ENCODE measurements around the gene SLC6A5.
"Not testable (repeated sequence)": the region's sequence is repeated elsewhere in the genome, so short reads cannot be mapped to it uniquely, and the experiment has no call there.

SLC6A5 gene

GRCh38 chr11:20599221-20600019 is at the start of gene SLC6A5:
TSS of gene SLC6A5 (plus strand) at chr11:20599608. CDS start at chr11:20599673, 65 bp downstream.
- DNase-seq (ENCODE audit: low read depth in 4 of 4, low spot score in 1 of 4): peak in 1 of 4 experiments; percentile 5

GRCh38 chr11:20551096-20551495 is 48.3 kb upstream of the SLC6A5 start:
- DNase-seq (ENCODE audit: low read depth in 4 of 4, low spot score in 1 of 4): no peak

GRCh38 chr11:20555783-20556182 is 43.6 kb upstream of the SLC6A5 start:
- no peak for DNase-seq (ENCODE audit: low read depth in 4 of 4, low spot score in 1 of 4)

GRCh38 chr11:20556396-20556795 is 43.0 kb upstream of the SLC6A5 start:
- DNase-seq (ENCODE audit: low read depth in 4 of 4, low spot score in 1 of 4): not testable (repeated sequence)

DNA sequence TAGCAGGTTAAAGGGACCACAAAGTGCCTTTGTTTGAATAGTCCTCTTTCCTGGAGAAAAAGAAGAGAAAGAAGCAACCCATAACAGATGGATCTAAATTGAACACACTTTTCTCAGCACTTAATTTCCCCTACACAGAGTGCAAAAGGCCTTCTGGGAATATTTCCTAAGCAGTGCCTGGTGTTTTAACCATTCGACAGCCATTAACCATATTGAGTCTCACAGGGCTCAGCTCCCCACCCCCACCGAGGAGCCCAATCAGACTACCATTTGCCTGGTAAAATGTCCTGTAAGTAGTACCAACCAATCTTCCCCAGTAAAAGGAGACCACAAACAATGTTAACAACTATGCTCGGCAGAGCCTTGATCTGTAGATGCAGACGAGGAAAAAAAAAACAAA is 40.7 kb upstream of the SLC6A5 start:
- DNase-seq (ENCODE audit: low read depth in 4 of 4, low spot score in 1 of 4): no peak

DNA sequence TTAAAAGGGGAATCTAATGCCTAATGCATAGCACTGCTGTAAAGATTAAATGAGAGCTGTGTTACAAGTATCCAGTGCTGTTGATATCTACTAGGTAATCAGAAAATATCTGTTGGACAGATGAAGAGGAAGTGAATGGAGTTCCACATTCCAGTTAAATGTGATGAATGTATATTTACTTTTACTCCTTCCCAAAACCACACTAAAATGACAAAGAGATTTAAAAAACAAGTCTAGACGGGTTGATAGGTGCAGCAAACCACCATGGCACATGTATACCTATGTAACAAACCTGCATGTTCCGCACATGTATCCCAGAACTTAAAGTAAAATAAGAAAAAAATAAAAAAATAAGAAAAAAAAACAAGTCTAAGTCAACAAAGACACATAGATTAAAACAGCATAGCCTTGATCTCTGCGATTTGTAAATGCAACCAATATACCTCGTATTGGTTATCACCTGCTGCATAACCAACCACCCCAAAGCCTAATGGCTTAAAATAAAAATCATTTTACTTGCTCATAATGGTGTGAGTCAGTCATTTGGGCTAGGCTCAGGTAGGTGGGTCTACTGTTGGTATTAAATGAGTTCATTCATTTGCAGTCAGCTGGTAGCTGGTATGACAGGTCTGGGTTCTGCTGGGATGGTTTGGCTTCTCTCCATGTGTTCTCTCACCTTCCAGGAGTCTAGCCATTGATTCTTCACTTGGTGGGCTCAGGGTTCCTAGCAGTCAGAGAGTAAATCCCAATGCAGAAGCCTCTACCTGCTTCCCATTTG is 39.7 kb upstream of the SLC6A5 start:
- no peak for DNase-seq (ENCODE audit: low read depth in 4 of 4, low spot score in 1 of 4)

DNA sequence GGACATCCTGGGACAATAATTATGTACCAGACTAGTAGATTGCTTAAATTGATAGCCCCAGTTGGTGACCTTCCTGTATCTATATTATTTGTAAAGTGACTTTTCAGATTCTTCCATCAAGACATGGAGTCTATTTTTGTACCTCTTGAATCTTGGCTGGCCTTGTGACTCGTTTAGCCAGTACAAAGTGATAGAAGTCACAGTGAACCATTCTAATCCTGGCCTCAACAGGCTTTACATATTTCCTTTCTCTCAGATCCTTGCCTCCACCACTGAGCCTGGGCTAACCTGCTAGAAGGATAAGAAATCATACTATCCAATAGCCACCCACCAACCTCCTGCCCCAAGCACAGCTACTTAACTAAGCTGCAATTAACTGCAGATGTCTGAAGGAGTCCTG is 37.5 kb upstream of the SLC6A5 start:
- no peak for DNase-seq (ENCODE audit: low read depth in 4 of 4, low spot score in 1 of 4)

GRCh38 chr11:20563866-20564265 is 35.5 kb upstream of the SLC6A5 start:
- DNase-seq (ENCODE audit: low read depth in 4 of 4, low spot score in 1 of 4): no peak

- DNase-seq (ENCODE audit: low read depth in 4 of 4, low spot score in 1 of 4): no peak
These were observed 34.4 kb upstream of the SLC6A5 start for GRCh38 chr11:20564846-20565635.

DNA sequence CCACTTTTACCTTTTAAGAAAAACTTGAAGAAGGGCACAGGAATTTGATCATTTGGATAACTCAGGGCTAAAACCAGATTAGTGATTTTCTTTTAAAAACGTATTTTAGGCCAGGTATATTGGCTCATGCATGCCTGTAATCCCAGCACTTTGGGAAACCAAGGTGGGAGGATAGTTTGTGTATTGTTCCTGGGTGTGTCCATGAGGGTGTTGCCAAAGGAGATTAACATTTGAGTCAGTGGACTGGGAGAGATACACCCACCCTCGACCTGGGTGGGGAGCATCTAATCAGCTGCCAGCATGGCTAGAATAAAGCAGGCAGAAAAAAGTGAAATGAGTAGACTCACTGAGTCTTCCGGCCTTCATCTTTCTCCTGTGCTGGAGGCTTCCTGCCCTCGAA is 33.3 kb upstream of the SLC6A5 start:
- not testable (repeated sequence) for DNase-seq (ENCODE audit: low read depth in 4 of 4, low spot score in 1 of 4)

GRCh38 chr11:20566591-20567434 is 32.6 kb upstream of the SLC6A5 start:
- DNase-seq (ENCODE audit: low read depth in 4 of 4, low spot score in 1 of 4): no peak

DNA sequence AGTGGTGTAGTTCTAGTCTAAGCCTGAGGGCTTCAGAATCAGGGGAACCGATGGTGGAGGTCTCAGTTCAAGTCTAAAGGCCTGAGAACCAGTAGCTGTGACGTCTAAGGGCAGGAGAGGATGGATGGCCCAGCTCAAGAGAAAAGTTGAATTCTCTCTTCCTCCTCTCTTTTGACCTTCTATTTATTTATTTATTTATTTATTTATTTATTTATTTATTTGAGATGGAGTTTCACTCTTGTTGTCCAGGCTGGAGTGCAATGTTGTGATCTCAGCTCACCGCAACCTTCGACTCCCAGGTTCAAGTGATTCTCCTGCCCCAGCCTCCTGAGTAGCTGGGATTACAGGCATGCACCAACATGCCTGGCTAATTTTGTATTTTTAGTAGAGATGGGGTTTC is 19.7 kb upstream of the SLC6A5 start:
- not testable (repeated sequence) for DNase-seq (ENCODE audit: low read depth in 4 of 4, low spot score in 1 of 4)

GRCh38 chr11:20583201-20583600 is 16.2 kb upstream of the SLC6A5 start:
- no peak for DNase-seq (ENCODE audit: low read depth in 4 of 4, low spot score in 1 of 4)

DNA sequence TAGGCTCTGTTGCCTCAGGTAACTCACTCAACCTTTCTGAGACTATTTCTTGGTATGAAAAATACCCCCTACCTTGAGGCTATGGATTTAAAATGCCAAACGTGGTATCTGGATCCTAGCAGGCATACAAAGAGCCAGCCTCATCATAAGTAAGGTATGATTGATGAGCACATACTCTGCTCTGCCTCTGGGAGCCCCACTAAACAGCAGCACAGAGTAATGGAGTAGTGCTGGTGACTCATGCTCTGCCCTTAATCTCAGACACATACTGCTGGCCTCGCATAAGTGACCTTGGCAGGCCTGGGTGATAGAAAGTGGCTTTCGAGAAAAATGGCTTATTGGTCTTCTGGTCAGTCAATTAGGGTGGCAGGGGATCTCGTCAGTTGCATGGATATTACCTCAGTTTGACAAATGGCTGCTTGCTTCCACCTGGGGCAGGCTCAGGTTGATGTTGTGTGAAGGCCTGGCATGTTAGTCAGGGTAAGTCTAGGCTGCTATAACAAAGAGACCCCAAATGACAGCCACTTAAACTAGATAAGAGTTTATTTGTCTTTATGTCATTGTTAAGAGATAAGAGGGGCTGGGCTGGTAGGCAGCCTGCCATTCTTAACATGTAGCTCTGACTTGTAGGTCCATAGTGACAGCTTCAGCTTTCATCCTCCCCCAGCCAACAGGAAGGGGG is 15.2 kb upstream of the SLC6A5 start:
- DNase-seq (ENCODE audit: low read depth in 4 of 4, low spot score in 1 of 4): no peak

- no peak for DNase-seq (ENCODE audit: low read depth in 4 of 4, low spot score in 1 of 4)
These were observed 9.6 kb upstream of the SLC6A5 start for GRCh38 chr11:20589796-20590195.

DNA sequence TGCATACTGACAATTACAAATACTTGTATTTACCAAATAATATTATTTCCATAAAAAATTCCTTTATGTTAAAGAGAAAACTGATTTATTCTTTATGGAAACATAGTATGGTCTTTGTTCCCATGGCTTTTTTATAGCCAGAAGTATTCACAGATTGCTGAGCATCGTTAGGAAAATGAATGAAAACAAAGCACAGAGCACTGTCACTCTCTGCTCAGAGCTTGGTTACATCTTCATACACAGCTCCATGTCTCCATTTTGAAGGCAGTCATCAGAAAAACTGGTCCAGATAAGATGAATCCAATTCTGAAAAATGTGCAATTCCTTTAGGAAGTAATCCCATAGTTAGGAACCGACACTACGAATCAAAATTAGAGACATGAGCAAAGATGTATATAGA is 9.0 kb upstream of the SLC6A5 start:
- no peak for DNase-seq (ENCODE audit: low read depth in 4 of 4, low spot score in 1 of 4)

DNA sequence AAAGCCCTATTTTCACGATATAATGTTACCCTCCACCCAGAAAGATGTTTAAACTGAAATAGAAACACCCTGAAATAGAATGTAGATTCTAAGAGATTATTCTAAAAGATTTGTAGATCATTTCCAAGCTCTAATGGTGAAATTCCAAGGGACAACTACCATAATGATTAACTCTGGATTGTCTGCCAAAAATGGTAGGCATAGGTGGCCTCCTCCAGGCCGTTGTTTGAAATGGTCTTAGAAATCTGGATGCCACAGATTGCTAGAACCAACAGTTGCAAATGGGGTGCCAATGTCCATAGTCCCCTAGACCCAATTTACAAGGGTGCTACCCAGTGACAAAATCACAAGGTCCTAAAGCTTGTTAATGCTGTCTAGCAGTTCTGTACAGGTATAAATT is 6.7 kb upstream of the SLC6A5 start:
- DNase-seq (ENCODE audit: low read depth in 4 of 4, low spot score in 1 of 4): no peak

GRCh38 chr11:20594274-20595061 is 4.9 kb upstream of the SLC6A5 start:
- no peak for DNase-seq (ENCODE audit: low read depth in 4 of 4, low spot score in 1 of 4)

DNA sequence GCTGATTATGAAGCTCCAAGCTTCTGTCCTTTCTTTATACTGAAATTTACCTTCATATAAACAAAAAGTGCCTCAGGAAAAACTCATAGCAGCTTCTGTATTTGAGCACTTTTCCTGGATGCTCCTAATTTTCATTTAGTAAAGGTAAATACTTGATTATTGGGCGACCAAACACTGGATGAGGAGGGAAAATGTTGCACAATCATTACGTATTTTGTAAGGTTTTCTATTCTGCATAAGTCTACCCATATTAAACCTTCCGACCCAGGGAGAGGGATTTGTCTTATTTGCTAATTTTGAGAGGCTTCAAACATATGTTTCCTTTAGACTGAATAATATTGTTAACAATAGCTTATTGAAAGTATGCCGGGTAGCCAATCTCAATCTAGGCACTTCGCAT is 4.3 kb upstream of the SLC6A5 start:
- DNase-seq (ENCODE audit: low read depth in 4 of 4, low spot score in 1 of 4): no peak

All from stimulated activated CD4-positive, alpha-beta T cell treated with anti-CD3 and anti-CD28 coated beads, Interleukin-1b, Interleukin-23, amount 100 ng/mL, for 24 hours (primary cell).